T follicular helper cell (primary cell): Measurements from ENCODE around the gene BORCS8.
"Not testable (repeated sequence)": the region's sequence is repeated elsewhere in the genome, so short reads cannot be mapped to it uniquely, and the experiment has no call there.

Source experiments
- DNase-seq: peaks from one replicate; pipeline ENCODE4 v3.0.0-alpha.2; 2020; ENCODE audit warnings: low read depth

Gene BORCS8

GRCh38 chr19:19179548-19180441, 12.2 kb downstream of the BORCS8 start:
- no peak for DNase-seq

DNA sequence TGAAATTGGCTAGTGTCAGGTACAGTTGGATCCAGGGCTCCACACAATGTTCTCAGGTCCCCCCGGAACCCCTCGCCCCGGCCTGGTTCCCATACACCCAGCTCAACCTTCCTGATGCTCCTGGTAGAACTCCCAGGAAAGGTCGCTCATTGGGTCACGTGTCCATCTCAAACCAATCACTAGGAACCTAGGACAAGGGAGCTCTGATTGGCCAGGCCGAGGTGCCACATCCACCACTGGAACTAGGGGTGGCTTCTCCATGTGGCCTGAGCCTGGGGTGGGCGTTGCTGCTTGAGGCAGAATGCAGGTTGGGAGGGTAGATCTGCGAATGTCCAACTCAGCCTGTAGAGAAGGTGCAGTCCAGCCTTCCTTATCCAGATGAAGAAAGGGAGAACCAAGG, 15.0 kb downstream of the BORCS8 start:
- DNase-seq: no peak

- DNase-seq: not testable (repeated sequence)
Observed at GRCh38 chr19:19173243-19173642, 18.7 kb downstream of the BORCS8 start.

DNA sequence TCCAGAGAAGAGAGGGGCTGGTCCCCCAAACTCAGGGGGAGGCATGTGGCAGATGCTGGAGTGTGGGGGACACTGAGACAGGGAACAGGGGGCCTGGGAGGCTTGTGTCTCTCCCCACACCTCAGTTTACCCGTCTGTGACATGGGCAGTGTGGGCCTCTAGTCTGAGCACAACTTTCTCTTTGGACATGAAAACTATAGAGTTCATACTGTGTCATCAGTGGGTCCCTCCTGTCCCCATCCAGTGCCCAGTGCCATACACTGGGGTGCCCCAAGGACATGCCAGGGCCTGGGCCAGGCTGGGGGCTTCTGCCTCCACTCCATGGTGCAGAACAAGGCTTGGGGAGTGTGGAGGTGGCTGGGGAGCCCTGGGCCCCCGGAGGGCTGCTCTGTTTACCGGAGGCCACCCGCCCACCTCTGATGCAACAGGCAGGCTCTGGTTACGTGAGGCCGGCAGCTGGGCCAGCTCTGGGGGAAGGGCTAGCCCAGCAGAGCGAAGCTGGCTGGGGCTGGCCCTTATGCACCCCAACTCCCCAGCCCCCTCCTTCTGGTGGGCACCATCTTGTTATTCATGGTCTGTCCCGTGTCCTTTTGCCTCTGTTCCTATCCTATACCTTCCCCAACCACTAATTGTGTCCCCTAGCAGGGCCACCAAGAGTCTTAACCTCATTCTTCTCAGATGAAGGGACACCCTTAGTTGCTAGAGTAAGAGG, 20.0 kb downstream of the BORCS8 start:
- no peak for DNase-seq

DNA sequence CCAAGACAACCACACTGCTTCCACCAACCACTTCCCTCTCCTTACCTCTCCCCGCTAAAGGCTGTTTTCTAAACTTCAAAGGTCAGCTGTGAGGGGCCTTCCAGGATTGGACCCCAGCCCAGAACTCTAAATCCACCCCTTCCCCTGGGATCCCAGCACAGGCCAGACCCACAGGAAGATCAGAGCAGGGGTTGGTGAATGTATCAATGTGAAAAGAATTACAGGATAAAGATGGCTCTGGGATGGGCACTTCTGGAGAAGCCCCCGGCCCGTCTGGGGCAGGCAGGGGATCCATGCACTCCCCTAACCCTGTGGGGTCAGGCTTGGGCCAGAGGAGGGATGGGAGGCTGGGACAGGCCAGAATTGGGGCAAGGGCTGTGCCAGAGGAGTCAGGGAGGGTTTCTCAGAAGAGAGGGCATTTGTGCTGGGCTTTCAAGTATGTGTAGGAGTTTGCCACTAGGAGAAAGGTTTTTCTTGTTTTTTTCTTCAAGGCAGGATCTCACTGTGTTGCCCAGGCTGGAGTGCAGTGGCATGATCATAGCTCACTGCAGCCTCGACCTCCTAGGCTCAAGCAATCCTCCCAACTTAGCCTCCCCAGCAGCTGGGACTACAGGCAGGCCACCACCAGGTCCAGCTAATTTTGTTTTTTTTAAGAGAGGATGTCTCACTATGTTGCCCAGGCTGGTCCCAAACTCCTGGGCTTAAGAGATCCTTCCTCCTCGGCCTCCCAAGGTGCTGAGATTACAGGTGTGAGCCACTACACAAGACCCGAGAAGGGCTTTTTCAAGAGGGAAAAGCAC, 20.9 kb downstream of the BORCS8 start:
- DNase-seq: no peak

DNA sequence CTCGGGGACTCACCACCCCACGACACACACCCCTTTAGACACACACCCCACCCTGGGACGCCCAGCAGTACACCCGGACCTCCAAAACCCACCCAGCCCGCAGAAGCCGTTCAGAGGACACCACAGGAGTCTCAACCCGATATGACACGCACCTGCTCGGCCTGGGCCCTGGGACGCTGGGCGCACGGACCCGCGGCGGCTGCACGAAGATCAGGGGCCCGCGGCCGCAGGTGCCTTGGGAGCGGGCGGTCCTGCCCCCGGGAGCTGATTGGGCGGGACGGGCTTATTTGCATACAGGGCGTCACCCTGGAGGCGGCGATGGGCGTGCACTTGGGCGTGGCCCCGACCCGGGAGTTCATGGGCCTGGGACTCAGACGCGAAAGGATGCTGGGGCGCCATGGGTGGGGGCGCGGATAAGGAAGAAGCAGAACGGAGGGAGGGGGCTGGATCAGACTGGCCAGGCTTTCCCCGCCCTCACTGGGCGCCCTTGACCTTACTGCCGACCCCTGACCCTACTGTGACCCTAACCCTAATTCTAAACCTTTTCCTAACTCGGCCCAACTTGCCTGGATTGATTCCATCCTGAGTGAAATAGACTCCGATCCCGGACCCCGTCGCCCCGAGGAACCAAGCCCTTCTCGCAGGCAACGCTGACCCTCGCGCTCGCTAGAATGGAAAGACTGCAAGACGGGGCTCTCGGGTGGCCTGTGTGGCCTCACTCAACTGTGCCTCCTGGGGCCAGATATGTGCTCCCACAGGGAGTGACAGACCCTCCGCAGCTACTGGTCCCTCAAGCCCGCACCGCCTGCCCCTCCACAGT, 21.7 kb downstream of the BORCS8 start, which contains the start of gene MEF2B:
TSS of gene MEF2B (minus strand) at position 211 of the 820 bp plus-strand sequence. CDS start 19,528 bp downstream, outside the sequence.
- peak; percentile 73 for DNase-seq

- DNase-seq: no peak
Observed at GRCh38 chr19:19169236-19170052, 22.5 kb downstream of the BORCS8 start.

DNA sequence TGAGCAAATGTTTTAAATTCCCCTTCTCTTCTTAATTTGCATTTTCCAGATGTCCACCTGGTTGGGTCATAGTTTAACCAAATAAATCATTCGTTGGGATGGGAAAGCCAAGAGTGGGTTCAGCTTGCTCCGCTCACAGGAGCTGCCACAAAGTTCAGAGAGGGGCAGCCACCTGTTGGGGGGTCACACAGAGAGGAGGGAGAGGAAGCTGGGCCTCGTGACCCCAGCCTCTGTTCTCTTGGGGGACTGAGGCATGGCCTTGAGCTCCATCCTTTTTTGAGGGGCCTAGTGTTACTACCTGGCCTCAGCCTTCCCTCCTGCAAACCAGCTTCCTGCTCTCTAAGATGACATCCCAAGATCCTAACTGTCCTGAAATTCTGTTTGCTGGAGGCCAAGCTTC, 24.3 kb downstream of the BORCS8 start:
- DNase-seq: no peak

DNA sequence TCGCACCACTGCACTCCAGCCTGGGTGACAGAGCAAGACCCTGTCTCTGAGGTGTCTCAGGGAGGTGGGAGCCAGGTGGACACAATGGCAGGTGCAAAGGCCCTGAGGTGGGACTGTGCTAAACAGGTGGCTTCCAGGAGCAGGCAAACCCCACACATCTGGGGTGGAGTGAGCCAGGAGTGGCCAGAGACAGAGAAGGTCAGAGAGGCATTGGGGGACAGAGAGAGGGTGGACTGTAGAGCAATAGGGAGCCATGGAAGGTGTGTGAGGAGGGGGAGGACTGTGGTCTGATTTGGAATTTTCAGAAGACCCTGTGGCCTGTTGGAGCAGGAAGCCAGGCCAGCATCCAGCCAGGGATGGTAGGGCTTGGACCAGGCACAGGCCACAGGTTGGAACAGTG, 26.6 kb downstream of the BORCS8 start:
- DNase-seq: no peak

- no peak for DNase-seq
Observed at GRCh38 chr19:19162495-19162894, 29.5 kb downstream of the BORCS8 start.

- no peak for DNase-seq
Observed at GRCh38 chr19:19160461-19161035, 31.4 kb downstream of the BORCS8 start.

- no peak for DNase-seq
Observed at GRCh38 chr19:19159534-19159933, 32.4 kb downstream of the BORCS8 start.

GRCh38 chr19:19157808-19158207, 34.1 kb downstream of the BORCS8 start:
- no peak for DNase-seq

GRCh38 chr19:19155495-19156219, 36.3 kb downstream of the BORCS8 start:
- DNase-seq: no peak

GRCh38 chr19:19154768-19155494, 37.0 kb downstream of the BORCS8 start:
- DNase-seq: no peak

- no peak for DNase-seq
Observed at GRCh38 chr19:19152668-19153384, 39.1 kb downstream of the BORCS8 start.

DNA sequence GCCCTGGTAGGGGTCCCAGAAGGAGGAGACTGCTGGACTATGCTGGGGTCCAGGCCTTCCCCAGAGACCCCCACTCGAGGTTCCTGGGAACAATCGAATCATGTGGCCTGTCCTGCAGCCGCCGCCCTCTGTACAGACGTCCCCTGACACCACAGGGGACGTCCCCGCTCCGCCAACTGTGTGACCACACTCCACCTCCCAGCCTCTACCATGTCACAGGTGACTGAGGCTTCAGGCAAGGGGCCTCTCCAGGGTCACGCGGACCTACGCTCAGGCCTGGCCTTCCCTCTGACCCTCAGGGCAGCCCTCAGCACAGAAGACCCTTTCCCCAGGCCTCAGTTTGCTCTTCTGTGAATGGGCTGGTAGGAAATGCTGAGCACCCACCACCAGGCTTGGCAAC, 40.5 kb downstream of the BORCS8 start:
- DNase-seq: no peak

DNA sequence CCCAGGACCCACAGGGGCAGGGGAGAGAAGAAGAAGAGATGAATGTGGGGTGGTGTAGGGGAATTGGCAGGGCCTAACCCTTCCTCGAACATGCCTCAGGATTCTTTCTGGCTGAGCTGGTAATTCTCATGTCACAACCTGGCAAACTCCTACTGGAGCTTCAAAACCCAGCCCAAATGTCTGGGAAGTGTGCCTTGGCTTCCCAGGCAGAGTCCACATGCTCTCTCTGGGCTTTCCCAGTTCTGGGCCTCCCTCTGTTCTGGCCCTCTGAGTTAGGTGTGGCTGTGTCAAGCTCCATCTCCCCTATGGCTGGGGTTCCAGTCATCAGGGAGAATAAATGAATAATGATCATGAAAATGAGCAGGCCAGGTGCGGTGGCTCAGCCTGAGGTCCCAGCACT, 42.5 kb downstream of the BORCS8 start:
- DNase-seq: no peak
